CD8-positive, alpha-beta memory T cell (primary cell): ENCODE data around the gene SRSF11. TPM values are rescaled to one million over a fixed set of nuclear protein-coding genes. Genes with fewer than 3 reads are reported as not detected.

Experiments
- CTCF ChIA-PET: fragments of 350-600 bp; sonication (Branson Sonifier 250); formaldehyde crosslinking; loops from one replicate; lab custom pipeline; 2021; ENCODE audit warnings: antibody characterized with exemption; lab: Charles Lee
- POLR2A ChIA-PET: fragments of 350-600 bp; sonication (Branson Sonifier 250); formaldehyde crosslinking; loops from one replicate; lab custom pipeline; 2021; ENCODE audit warnings: antibody characterized with exemption; lab: Charles Lee
- DNase-seq, 5 donors: peaks; one replicate each; pipeline versions ENCODE4 v3.0.0 to v3.0.0-alpha.2; 2020 to 2022; ENCODE audit warnings: mixed read lengths in 1 of 5
- H3K27ac ChIP-seq: one replicate; pipeline ENCODE4 v1.7.0; 2013; ENCODE audit warnings: low read depth, mild to moderate bottlenecking, low read length, moderate library complexity
- H3K27me3 ChIP-seq: 2 replicates; pipeline ENCODE4 v1.7.0; 2013; ENCODE audit warnings: low read length, mild to moderate bottlenecking; ENCODE audit not compliant: insufficient read depth, poor library complexity, severe bottlenecking
- H3K36me3 ChIP-seq: 2 replicates; pipeline ENCODE4 v1.7.0; 2013; ENCODE audit warnings: mild to moderate bottlenecking, low read length, moderate library complexity; ENCODE audit not compliant: insufficient read depth
- H3K4me1 ChIP-seq: 2 replicates; pipeline ENCODE4 v1.7.0; 2013; ENCODE audit warnings: mild to moderate bottlenecking, low read length, moderate library complexity; ENCODE audit not compliant: insufficient read depth
- H3K4me3 ChIP-seq: 2 replicates; pipeline ENCODE4 v1.7.0; 2013; ENCODE audit warnings: mild to moderate bottlenecking, low read length
- H3K9me3 ChIP-seq: 2 replicates; pipeline ENCODE4 v1.7.0; 2013; ENCODE audit warnings: mild to moderate bottlenecking, low read length
- H3K27ac Mint-ChIP-seq, 8 donors: one replicate each; pipeline ENCODE4 v1.8.0; 2020 to 2021; ENCODE audit warnings: mixed read lengths in 8 of 8, mild to moderate bottlenecking in 6 of 8, inconsistent platforms in 3 of 8, moderate library complexity in 3 of 8
- H3K27me3 Mint-ChIP-seq, 2 donors: one replicate each; pipeline ENCODE4 v1.8.0; 2020 to 2021; ENCODE audit warnings: mixed read lengths in 2 of 2, mild to moderate bottlenecking in 1 of 2, moderate library complexity in 1 of 2
- H3K36me3 Mint-ChIP-seq, 3 donors: one replicate each; pipeline ENCODE4 v1.8.0; 2020 to 2021; ENCODE audit warnings: mixed read lengths in 3 of 3, inconsistent platforms in 1 of 3, mild to moderate bottlenecking in 1 of 3
- H3K4me1 Mint-ChIP-seq, 3 donors: one replicate each; pipeline ENCODE4 v1.8.0; 2020 to 2021; ENCODE audit warnings: mixed read lengths in 3 of 3, inconsistent platforms in 1 of 3, mild to moderate bottlenecking in 1 of 3
- H3K4me3 Mint-ChIP-seq, 7 donors: one replicate each; pipeline ENCODE4 v1.8.0; 2020 to 2021; ENCODE audit warnings: mixed read lengths in 7 of 7, mild to moderate bottlenecking in 6 of 7, moderate library complexity in 4 of 7, inconsistent platforms in 2 of 7
- H3K9me3 Mint-ChIP-seq, 5 donors: one replicate each; pipeline ENCODE4 v1.8.0; 2020 to 2022; ENCODE audit warnings: mixed read lengths in 5 of 5, mild to moderate bottlenecking in 3 of 5, moderate library complexity in 2 of 5, inconsistent platforms in 1 of 5
- polyA plus RNA-seq: library from polyadenylated mRNA; unstranded; fragments of 300-500 nt; fragmentation: Illumina TruSeq; gene quantifications from one replicate; pipeline ENCODE4 v1.2.3, GENCODE V29; 2021
- total RNA-seq, 2 experiments: library from RNA; stranded (reverse); gene quantifications; one replicate each; pipeline ENCODE4 v1.2.3, GENCODE V29; 2021

Gene SRSF11
- total and polyA plus RNA-seq, 3 experiments from 2014 or later, result 104 to 160 (median 160) TPM

GRCh38 chr1:70196333-70196732, 24.8 kb upstream of the SRSF11 start:
- Histone ChIP-seq H3K36me3 (no peaks in the 10 kb centered on the region), H3K27me3 (no peaks in the 10 kb centered on the region), H3K4me3 (no peak overlapping the region), H3K27ac (no peak overlapping the region), H3K9me3 (no peaks in the 10 kb centered on the region), H3K4me1 (peaks cover 3% of the 10 kb centered on the region)
- CTCF ChIA-PET, result no interaction called here
- no peak overlapping the region for H3K4me3 Mint-ChIP-seq
- POLR2A ChIA-PET, result no interaction called here
- peaks cover 13 to 56% (median 43%) of the 10 kb centered on the region in 3 donors for H3K4me1 Mint-ChIP-seq
- H3K36me3 Mint-ChIP-seq, result peaks cover 3 to 18% (median 9%) of the 10 kb centered on the region in 3 donors
- peak overlapping the region in 2 of 8 donors; percentile 14 to 66 for H3K27ac Mint-ChIP-seq
- no peak for DNase-seq
- H3K9me3 Mint-ChIP-seq, result no peaks in the 10 kb centered on the region
- H3K27me3 Mint-ChIP-seq, result no peaks in the 10 kb centered on the region

DNA sequence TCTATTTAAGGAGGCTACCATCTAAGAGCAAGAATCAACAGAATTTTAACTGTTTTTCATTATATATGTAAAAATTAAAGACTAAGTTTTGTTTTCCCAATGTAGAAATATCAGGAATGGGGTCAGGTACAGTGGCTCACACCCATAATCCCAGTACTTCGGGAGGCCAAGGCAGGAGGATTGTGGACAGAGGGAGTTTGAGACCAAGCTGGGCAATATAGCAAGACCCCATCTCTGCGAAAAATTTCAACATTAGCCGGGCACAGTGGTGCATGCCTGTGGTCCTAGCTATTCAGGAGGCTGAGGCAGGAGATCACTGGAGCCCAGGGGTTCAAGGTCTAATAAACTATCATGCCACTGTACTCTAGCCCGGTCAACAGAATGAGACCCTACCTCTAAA, 21.1 kb upstream of the SRSF11 start:
- Mint-ChIP-seq H3K27me3 (no peaks in the 10 kb centered on the region), H3K4me3 (no peak overlapping the region), H3K4me1 (peaks cover 38 to 66% (median 56%) of the 10 kb centered on the region in 3 donors), H3K9me3 (no peaks in the 10 kb centered on the region), H3K36me3 (peaks cover 0 to 15% (median 3%) of the 10 kb centered on the region in 3 donors), H3K27ac (no peak overlapping the region)
- no peak overlapping the region for H3K27ac ChIP-seq
- no peak for DNase-seq
- no peaks in the 10 kb centered on the region for H3K9me3 ChIP-seq
- peaks cover 12% of the 10 kb centered on the region for H3K4me1 ChIP-seq
- no peaks in the 10 kb centered on the region for H3K27me3 ChIP-seq
- H3K4me3 ChIP-seq, result no peak overlapping the region
- CTCF ChIA-PET, result no interaction called here
- POLR2A ChIA-PET, result no interaction called here
- H3K36me3 ChIP-seq, result no peaks in the 10 kb centered on the region

DNA sequence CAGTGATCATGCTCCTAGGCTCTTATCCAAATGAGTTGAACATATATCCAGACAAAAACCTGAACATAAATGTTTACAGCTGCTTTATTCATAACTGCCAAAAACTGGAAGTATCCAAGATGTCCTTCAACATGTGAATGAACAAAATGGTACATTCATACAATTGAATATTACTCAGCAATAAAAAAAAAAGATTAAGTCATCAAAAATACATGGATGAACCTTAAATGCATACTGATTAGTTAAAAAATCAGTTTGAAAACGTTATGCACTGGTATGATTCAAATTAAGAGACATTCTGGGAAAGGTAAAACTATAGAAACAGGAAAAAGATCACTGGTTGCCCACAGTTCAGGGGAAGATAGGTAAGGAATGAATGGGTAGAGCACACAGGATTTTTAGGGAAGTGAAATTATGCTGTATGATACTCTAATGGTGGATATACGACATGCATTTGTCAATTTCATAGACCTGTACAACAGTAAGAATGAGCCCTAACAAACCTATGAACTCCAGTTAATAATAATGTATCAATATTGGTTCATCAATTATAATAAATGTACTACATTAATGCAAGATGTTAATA, 18.9 kb upstream of the SRSF11 start:
- H3K4me3 ChIP-seq, result no peak overlapping the region
- H3K27ac ChIP-seq, result no peak overlapping the region
- Mint-ChIP-seq H3K36me3 (peaks cover 0 to 25% (median 3%) of the 10 kb centered on the region in 3 donors), H3K9me3 (no peaks in the 10 kb centered on the region), H3K27ac (peak overlapping the region in 2 of 8 donors; percentile 9 to 70), H3K27me3 (peaks cover 0 to 4% of the 10 kb centered on the region in 2 donors), H3K4me1 (peaks cover 53 to 77% (median 68%) of the 10 kb centered on the region in 3 donors), H3K4me3 (peak overlapping the region in 1 of 7 donors; percentile 3)
- CTCF ChIA-PET, result no interaction called here
- no peak for DNase-seq
- no peaks in the 10 kb centered on the region for H3K36me3 ChIP-seq
- no peaks in the 10 kb centered on the region for H3K9me3 ChIP-seq
- POLR2A ChIA-PET, result no interaction called here
- H3K4me1 ChIP-seq, result peaks cover 26% of the 10 kb centered on the region
- H3K27me3 ChIP-seq, result no peaks in the 10 kb centered on the region

GRCh38 chr1:70204139-70204538, 17.0 kb upstream of the SRSF11 start:
- H3K4me1 ChIP-seq, result peaks cover 31% of the 10 kb centered on the region
- Mint-ChIP-seq H3K4me1 (peaks cover 67 to 85% (median 76%) of the 10 kb centered on the region in 3 donors), H3K4me3 (peak overlapping the region; percentile 94 to 99 (median 98)), H3K36me3 (peaks cover 0 to 35% (median 6%) of the 10 kb centered on the region in 3 donors), H3K27ac (peak overlapping the region in 6 of 8 donors; percentile 62 to 100 (median 100)), H3K9me3 (no peaks in the 10 kb centered on the region), H3K27me3 (peaks cover 0 to 4% of the 10 kb centered on the region in 2 donors)
- no peaks in the 10 kb centered on the region for H3K27me3 ChIP-seq
- peaks cover 7% of the 10 kb centered on the region for H3K36me3 ChIP-seq
- ChIA-PET POLR2A (no interaction called here), CTCF (interaction anchor here (1.4 kb wide), 1 partner anchor 17 kb away, joined by 5 read pairs; the partner anchor contains the start of gene SRSF11)
- DNase-seq, result no peak
- H3K27ac ChIP-seq, result no peak overlapping the region
- no peaks in the 10 kb centered on the region for H3K9me3 ChIP-seq
- H3K4me3 ChIP-seq, result no peak overlapping the region

GRCh38 chr1:70204600-70204999, 16.6 kb upstream of the SRSF11 start:
- DNase-seq, result no peak
- Histone ChIP-seq H3K9me3 (no peaks in the 10 kb centered on the region), H3K4me3 (peak overlapping the region; percentile 74), H3K36me3 (peaks cover 7% of the 10 kb centered on the region), H3K27ac (peak overlapping the region; percentile 96), H3K4me1 (peaks cover 31% of the 10 kb centered on the region), H3K27me3 (no peaks in the 10 kb centered on the region)
- Mint-ChIP-seq H3K9me3 (no peaks in the 10 kb centered on the region), H3K4me1 (peaks cover 70 to 86% (median 77%) of the 10 kb centered on the region in 3 donors), H3K4me3 (peak overlapping the region; percentile 94 to 99 (median 98)), H3K27me3 (peaks cover 0 to 4% of the 10 kb centered on the region in 2 donors), H3K27ac (peak overlapping the region; percentile 99 to 100 (median 100)), H3K36me3 (peaks cover 0 to 37% (median 8%) of the 10 kb centered on the region in 3 donors)
- POLR2A ChIA-PET, result interaction anchor here (2.0 kb wide), 1 partner anchor 876 kb away, joined by 8 read pairs; the partner anchor contains the start of gene ZRANB2
- CTCF ChIA-PET, result interaction anchor here (1.4 kb wide), 1 partner anchor 16 kb away, joined by 5 read pairs; the partner anchor contains the start of gene SRSF11

DNA sequence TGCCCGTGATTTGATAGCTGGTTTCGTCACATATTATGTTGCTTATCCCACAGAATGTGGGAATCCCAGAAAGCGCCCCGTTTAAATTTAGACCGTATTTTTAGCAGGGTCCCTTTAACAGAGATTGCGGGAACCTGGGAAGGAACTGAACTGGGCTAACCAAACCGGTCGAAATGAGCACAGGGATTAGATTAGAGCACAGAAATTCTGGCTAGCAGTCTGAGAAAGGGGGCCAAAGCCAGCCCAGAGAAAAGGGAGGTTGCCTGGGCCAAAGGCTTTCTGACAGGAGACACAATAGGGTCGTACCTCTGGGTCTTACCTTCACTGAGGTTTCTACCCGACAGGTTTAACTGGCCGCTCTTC, 16.1 kb upstream of the SRSF11 start:
- peak overlapping the region; percentile 96 for H3K27ac ChIP-seq
- peaks cover 74 to 90% (median 81%) of the 10 kb centered on the region in 3 donors for H3K4me1 Mint-ChIP-seq
- H3K4me3 ChIP-seq, result peak overlapping the region; percentile 74
- H3K27me3 ChIP-seq, result no peaks in the 10 kb centered on the region
- ChIA-PET CTCF (interaction anchor here (1.4 kb wide), 1 partner anchor 16 kb away, joined by 5 read pairs; the partner anchor contains the start of gene SRSF11), POLR2A (interaction anchor here (1.4 to 2.0 kb wide), 3 partner anchors 149 to 876 kb away, joined by 4 to 8 read pairs (median 7); partner anchors contain the start of genes ANKRD13C, CTH and ZRANB2)
- no peaks in the 10 kb centered on the region for H3K9me3 Mint-ChIP-seq
- H3K4me1 ChIP-seq, result peaks cover 32% of the 10 kb centered on the region
- H3K27me3 Mint-ChIP-seq, result peaks cover 0 to 4% of the 10 kb centered on the region in 2 donors
- H3K4me3 Mint-ChIP-seq, result peak overlapping the region; percentile 94 to 99 (median 98)
- H3K36me3 ChIP-seq, result peaks cover 7% of the 10 kb centered on the region
- no peak for DNase-seq
- H3K9me3 ChIP-seq, result no peaks in the 10 kb centered on the region
- H3K36me3 Mint-ChIP-seq, result peaks cover 0 to 42% (median 8%) of the 10 kb centered on the region in 3 donors
- H3K27ac Mint-ChIP-seq, result peak overlapping the region; percentile 99 to 100 (median 100)

GRCh38 chr1:70205434-70206118, 15.6 kb upstream of the SRSF11 start, which contains the start of gene LRRC40:
TSS of gene LRRC40 (minus strand) at chr1:70205579. CDS start at chr1:70205540, 39 bp downstream.
- H3K36me3 Mint-ChIP-seq, result peaks cover 0 to 43% (median 6%) of the 10 kb centered on the region in 3 donors
- no peaks in the 10 kb centered on the region for H3K9me3 ChIP-seq
- peaks cover 0 to 4% of the 10 kb centered on the region in 2 donors for H3K27me3 Mint-ChIP-seq
- H3K36me3 ChIP-seq, result peaks cover 7% of the 10 kb centered on the region
- peak within 1 kb of the TSS; percentile 74 for H3K4me3 ChIP-seq
- DNase-seq, result peak; percentile 92 to 97 (median 95)
- ChIA-PET POLR2A (interaction anchor here (1.4 to 2.0 kb wide), 4 partner anchors 15 to 875 kb away, joined by 4 to 17 read pairs (median 8); partner anchors contain the start of genes ANKRD13C, CTH, SRSF11 and ZRANB2), CTCF (interaction anchor here (1.1 to 1.2 kb wide), 2 partner anchors 8 to 15 kb away, joined by 3 to 4 read pairs; partner anchors contain the start of gene SRSF11)
- peak within 1 kb of the TSS; percentile 94 to 99 (median 98) for H3K4me3 Mint-ChIP-seq
- no peaks in the 10 kb centered on the region for H3K27me3 ChIP-seq
- H3K9me3 Mint-ChIP-seq, result no peaks in the 10 kb centered on the region
- peak within 1 kb of the TSS; percentile 96 for H3K27ac ChIP-seq
- peaks cover 37% of the 10 kb centered on the region for H3K4me1 ChIP-seq
- peaks cover 76 to 94% (median 84%) of the 10 kb centered on the region in 3 donors for H3K4me1 Mint-ChIP-seq
- H3K27ac Mint-ChIP-seq, result peak within 1 kb of the TSS; percentile 99 to 100 (median 100)
